HCT116 (cell line): ENCODE results near the gene MBTPS2. TPM values are rescaled to one million over a fixed set of nuclear protein-coding genes. Genes with fewer than 3 reads are reported as not detected.
A peak's percentile ranks its signal among the peaks of the same experiment; 100 is the strongest.

Source experiments
- ATAC-seq: fragments of 200-7000 bp; cut with Tn5 transposase; 2 replicates; pipeline ENCODE4 v1.9.1; 2020; ENCODE audit warnings: mild to moderate bottlenecking, moderate library complexity
- BruUV-seq: library from RNA; stranded (reverse); fragments of 400-500 nt; replicated peaks from 2 replicates; lab custom pipeline; 2021; lab: Mats Ljungman, UMichigan
- CTCF ChIA-PET: fragments of 300-600 bp; sonication (Branson Sonifier 250); formaldehyde crosslinking; loops from one replicate; lab custom pipeline; 2021; ENCODE audit warnings: antibody characterized with exemption; lab: Charles Lee
- POLR2A ChIA-PET: fragments of 300-600, 350-600 bp; sonication (Branson Sonifier 250); formaldehyde crosslinking; loops from one replicate; lab custom pipeline; 2021; ENCODE audit warnings: antibody characterized with exemption; lab: Charles Lee
- RAD21 ChIA-PET, 2 experiments: fragments of 300-600 bp; sonication (Branson Sonifier 250); formaldehyde crosslinking; loops; one replicate each; lab custom pipeline; 2023; ENCODE audit warnings: low total read pairs in 2 of 2; ENCODE audit not compliant: uncharacterized antibody in 2 of 2, unreplicated experiment in 2 of 2, low non-redundant PET in 1 of 2; lab: Charles Lee
- DNase-seq: peaks from one replicate; pipeline ENCODE4 v3.0.0-alpha.2; 2010; ENCODE audit warnings: low read depth, low spot score
- H2AFZ ChIP-seq: fragments of 200-600 bp; shearing (Covaris generic), sonication (generic); 2 replicates; pipeline ENCODE4 v1.6.1; 2017; ENCODE audit warnings: low read depth, mixed run types, mixed read lengths, antibody characterized with exemption, low read length; ENCODE audit not compliant: poor library complexity, severe bottlenecking
- H3K27ac ChIP-seq: 2 replicates; pipeline ENCODE4 v1.5.1; 2012; ENCODE audit warnings: low read depth, low read length
- H3K27me3 ChIP-seq: fragments of 200-600 bp; sonication (generic); 2 replicates; pipeline ENCODE4 v1.6.1; 2016; ENCODE audit warnings: mixed run types, low read length, mixed read lengths; ENCODE audit not compliant: insufficient read depth
- H3K36me3 ChIP-seq, 2 experiments: fragments of 200-500 bp in 1 of 2; fragments of 200-600 bp in 1 of 2; sonication (Bioruptor generic) in 1 of 2; sonication (generic) in 1 of 2; 2 replicates each; pipeline versions ENCODE4 v1.5.1 to v1.6.1; 2014 to 2016; ENCODE audit warnings: low read length in 2 of 2, inconsistent platforms in 1 of 2, mixed read lengths in 1 of 2, mixed run types in 1 of 2; ENCODE audit not compliant: insufficient read depth in 2 of 2, control insufficient read depth in 1 of 2
- H3K4me1 ChIP-seq, 2 experiments: fragments of 200-600 bp in 1 of 2; sonication (generic) in 1 of 2; 2 replicates each; pipeline versions ENCODE4 v1.5.1 to v1.6.1; 2012 to 2017; ENCODE audit warnings: low read length in 2 of 2, inconsistent platforms in 1 of 2, mild to moderate bottlenecking in 1 of 2, mixed read lengths in 1 of 2, mixed run types in 1 of 2, moderate library complexity in 1 of 2; ENCODE audit not compliant: insufficient read depth in 2 of 2, control insufficient read depth in 1 of 2
- H3K4me2 ChIP-seq: fragments of 200-600 bp; sonication (generic); 2 replicates; pipeline ENCODE4 v1.6.1; 2017; ENCODE audit warnings: mixed run types, low read length, mixed read lengths
- H3K4me3 ChIP-seq, 2 experiments: fragments of 200-600 bp in 1 of 2; sonication (generic) in 1 of 2; replicated peaks in 1 of 2; 2 replicates each; pipeline ENCODE4 v1.5.1; 2011 to 2016; ENCODE audit warnings: low read length in 2 of 2, control low read depth in 1 of 2, low read depth in 1 of 2, mild to moderate bottlenecking in 1 of 2, mixed read lengths in 1 of 2, mixed run types in 1 of 2
- H3K79me2 ChIP-seq: fragments of 200-600 bp; sonication (generic); 2 replicates; pipeline ENCODE4 v1.6.1; 2017; ENCODE audit warnings: mild to moderate bottlenecking, mixed run types, low read length, moderate library complexity, mixed read lengths; ENCODE audit not compliant: insufficient read depth
- H3K9ac ChIP-seq: fragments of 200-600 bp; sonication (generic); 2 replicates; pipeline ENCODE4 v1.6.1; 2016; ENCODE audit warnings: low read length, mixed read lengths
- H3K9me2 ChIP-seq: fragments of 200-600 bp; sonication (generic), shearing (Covaris generic); 2 replicates; pipeline ENCODE4 v1.6.1; 2017; ENCODE audit warnings: mixed run types, mild to moderate bottlenecking, moderate library complexity; ENCODE audit not compliant: insufficient read depth
- H3K9me3 ChIP-seq, 2 experiments: fragments of 200-500 bp in 1 of 2; fragments of 200-600 bp in 1 of 2; sonication (Bioruptor generic) in 1 of 2; sonication (generic) in 1 of 2; 2 replicates each; pipeline ENCODE4 v1.6.1; 2014 to 2017; ENCODE audit warnings: low read length in 2 of 2, mixed read lengths in 2 of 2, inconsistent platforms in 1 of 2, low read depth in 1 of 2, mild to moderate bottlenecking in 1 of 2, mixed run types in 1 of 2, moderate library complexity in 1 of 2; ENCODE audit not compliant: control insufficient read depth in 1 of 2, insufficient read depth in 1 of 2
- H4K20me1 ChIP-seq: fragments of 200-600 bp; sonication (generic), shearing (Covaris generic); 2 replicates; pipeline ENCODE4 v1.6.1; 2017; ENCODE audit warnings: mixed run types, mild to moderate bottlenecking, moderate library complexity; ENCODE audit not compliant: insufficient read depth
- FOSL1 ChIP-seq: IDR thresholded peaks from 2 replicates; pipeline ENCODE4 v1.6.1; 2012; ENCODE audit warnings: low read depth
- SRF ChIP-seq: IDR thresholded peaks from 2 replicates; pipeline ENCODE4 v1.6.1; 2012; ENCODE audit warnings: low read depth
- ZNF274 ChIP-seq: fragments of 200-500 bp; sonication (Bioruptor generic); IDR thresholded peaks from 2 replicates; pipeline ENCODE4 v1.6.1; 2014; ENCODE audit warnings: mild to moderate bottlenecking, low read depth, low read length, inconsistent platforms
- intact Hi-C: fragments of 100-400 bp; cut with micrococcal nuclease; formaldehyde crosslinking; loops from 2 replicates; pipeline ENCODE4 v1.10.0; 2022
- total RNA-seq: library from RNA; stranded (reverse); gene quantifications from one replicate; pipeline ENCODE4 v1.2.1, GENCODE V29; 2021; ENCODE audit not compliant: unreplicated experiment

Gene MBTPS2
- total RNA-seq, 1 experiment from 2014 or later, result 16.9 TPM

GRCh38 chrX:21800344-21800770, 39.1 kb upstream of the MBTPS2 start:
- POLR2A ChIA-PET, result no interaction called here
- Histone ChIP-seq H3K79me2 (no peaks in the 10 kb centered on the region), H2AFZ (peak overlapping the region; percentile 35), H3K4me2 (peak overlapping the region; percentile 67), H3K9ac (0 out of 2 replicates have a peak overlapping the region, but pooled peaks have one; percentile 8), H3K4me3 (peak overlapping the region in 1 of 2 experiments; percentile 28; a peak in 2 of 4 replicates), H3K9me3 (no peaks in the 10 kb centered on the region), H3K36me3 (no peaks in the 10 kb centered on the region), H3K9me2 (no peaks in the 10 kb centered on the region), H3K4me1 (peaks cover 39 to 44% of the 10 kb centered on the region in 2 experiments), H3K27me3 (no peaks in the 10 kb centered on the region), H4K20me1 (no peaks in the 10 kb centered on the region), H3K27ac (no peak overlapping the region)
- ATAC-seq (no peak), DNase-seq (no peak)
- RAD21 ChIA-PET, result no interaction called here
- TF ChIP-seq SRF (no peak), FOSL1 (peak; percentile 22; the same call in 1 of the 2 replicates)
- CTCF ChIA-PET, result no interaction called here
- BruUV-seq, result no TSS peak
- intact Hi-C loops, result no loop called here

GRCh38 chrX:21802054-21802670, 37.3 kb upstream of the MBTPS2 start:
- H3K36me3 ChIP-seq, result no peaks in the 10 kb centered on the region
- no peak overlapping the region for H3K4me2 ChIP-seq
- BruUV-seq, result no TSS peak
- ATAC-seq, result no peak
- H3K9ac ChIP-seq, result no peak overlapping the region
- peaks cover 39 to 44% of the 10 kb centered on the region in 2 experiments for H3K4me1 ChIP-seq
- no peaks in the 10 kb centered on the region for H3K79me2 ChIP-seq
- no peaks in the 10 kb centered on the region for H3K27me3 ChIP-seq
- POLR2A ChIA-PET, result no interaction called here
- no peak overlapping the region for H3K4me3 ChIP-seq
- H4K20me1 ChIP-seq, result no peaks in the 10 kb centered on the region
- DNase-seq, result no peak
- CTCF ChIA-PET, result no interaction called here
- intact Hi-C loops, result no loop called here
- no peak for TF ChIP-seq ZNF274
- no peaks in the 10 kb centered on the region for H3K9me3 ChIP-seq
- RAD21 ChIA-PET, result no interaction called here
- H3K9me2 ChIP-seq, result no peaks in the 10 kb centered on the region
- H3K27ac ChIP-seq, result no peak overlapping the region
- no peak overlapping the region for H2AFZ ChIP-seq
